ENCODE data around the gene MSN. TPM values are rescaled to one million over a fixed set of nuclear protein-coding genes. Genes with fewer than 3 reads are reported as not detected.

Gene MSN
- total and polyA plus RNA-seq, 2 of the 13 experiments (the other 11 are each of a cell fraction or from before 2014, with no cell fraction given): 0.15 TPM; not detected in 1

DNA sequence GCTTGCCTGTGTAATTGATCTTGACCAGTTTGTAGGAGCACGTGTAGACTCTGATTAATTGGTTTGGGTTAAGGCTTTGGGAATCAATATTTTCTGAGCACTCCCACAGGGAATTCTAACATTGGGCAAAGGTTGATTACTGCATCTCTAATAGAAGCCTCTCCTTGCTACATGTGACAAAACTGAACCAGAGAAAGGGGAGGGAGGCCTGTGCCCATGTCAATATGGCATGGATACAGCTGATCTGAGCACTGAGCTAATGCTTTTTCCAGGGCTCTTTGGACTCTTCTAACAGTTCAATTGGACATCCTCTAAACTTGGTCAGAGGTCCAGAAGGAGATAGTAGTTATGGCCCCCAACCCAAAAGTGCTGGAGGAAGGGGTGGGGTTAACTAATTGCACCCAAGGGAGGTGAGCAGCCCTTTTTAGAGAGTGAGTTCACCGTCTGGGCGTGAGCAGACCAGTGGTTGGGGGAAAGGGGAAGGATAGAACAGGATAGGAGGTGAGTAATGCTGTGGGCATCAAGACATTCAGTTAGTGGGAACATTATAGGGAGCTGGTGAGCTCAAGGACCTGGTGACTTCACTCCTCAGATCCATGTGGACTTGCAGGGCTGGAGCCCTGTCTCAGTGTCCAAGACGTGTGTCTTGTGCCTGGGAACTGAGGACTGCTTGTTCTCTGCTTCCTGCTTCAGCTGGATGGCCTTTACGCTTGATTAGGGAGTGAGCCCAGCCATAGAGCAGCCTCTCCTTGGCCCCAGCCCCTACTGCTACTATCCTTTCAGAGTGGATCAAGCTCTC lies 22.8 kb downstream of the MSN start:
- no peak overlapping the region for H3K27ac ChIP-seq (ENCODE audit: extremely low read length, insufficient read depth, low read length)
- no peak for FAIRE-seq

DNA sequence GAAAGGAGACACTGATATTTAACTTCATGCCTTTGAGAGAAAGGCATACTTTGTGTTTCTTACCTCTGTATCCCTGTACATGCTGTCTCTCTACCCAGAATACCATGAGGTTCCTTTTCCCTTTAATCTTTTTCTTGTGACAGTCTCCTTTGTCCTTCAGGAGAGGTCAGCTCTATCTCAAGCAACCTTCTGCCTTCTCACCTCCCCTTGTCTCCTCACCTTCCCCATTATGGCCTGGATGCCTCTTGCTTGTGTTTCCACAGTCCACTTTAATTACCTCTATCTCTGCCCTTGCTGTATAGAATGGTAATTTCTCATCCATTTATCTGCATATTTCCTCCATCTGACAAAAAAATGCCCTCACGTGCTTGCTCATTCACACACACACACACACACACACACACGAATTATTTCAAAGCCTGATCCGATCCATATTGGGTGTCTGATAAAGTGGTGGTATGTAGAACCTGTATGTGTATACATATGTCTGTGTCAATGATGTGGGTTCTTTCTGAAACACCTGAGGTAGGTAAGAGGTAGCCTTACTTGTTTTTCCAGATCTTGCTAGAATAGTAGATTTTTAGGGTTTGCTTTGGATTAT lies 28.5 kb downstream of the MSN start:
- Histone ChIP-seq H3K27ac (ENCODE audit: extremely low read length, insufficient read depth, low read length) (no peak overlapping the region), H2AFZ (ENCODE audit: low read length) (no peak overlapping the region), H4K20me1 (ENCODE audit: insufficient read depth, low read length) (no peaks in the 10 kb centered on the region), H3K27me3 (ENCODE audit: control insufficient read depth in 1 of 2, insufficient read depth in 2 of 2, low read length in 2 of 2) (no peaks in the 10 kb centered on the region), H3K36me3 (replicated peaks in 1 of 2; ENCODE audit: control insufficient read depth in 1 of 2, insufficient read depth in 2 of 2, low read length in 2 of 2) (no peaks in the 10 kb centered on the region), H3K9ac (ENCODE audit: insufficient read depth, low read depth, low read length) (no peak overlapping the region), H3K79me2 (ENCODE audit: insufficient read depth, low read length) (no peaks in the 10 kb centered on the region), H3K4me1 (ENCODE audit: insufficient read depth, low read length) (no peaks in the 10 kb centered on the region), H3K9me3 (ENCODE audit: low read length) (no peaks in the 10 kb centered on the region), H3K4me3 (replicated peaks in 1 of 3; ENCODE audit: insufficient read depth in 1 of 3, low read depth in 2 of 3, low read length in 3 of 3) (no peak overlapping the region), H3K4me2 (ENCODE audit: low read depth, low read length) (no peak overlapping the region)
- in situ Hi-C loops (cut with HindIII; ENCODE audit: extremely low pct_ligation_motif_present, low pct_unique_long_range_greater_than_20kb): no loop called here
- ATAC-seq (no peak), DNase-seq (ENCODE audit: low spot score) (no peak), FAIRE-seq (no peak)
- POLR2A ChIA-PET: no interaction called here
- CTCF ChIA-PET (ENCODE audit: low intra/inter-chr PET ratio, low total read pairs): no interaction called here
- BruUV-seq (replicated peaks): no TSS peak
- intact Hi-C loops (cut with micrococcal nuclease; ENCODE audit: unreplicated experiment): no loop called here
- 29% methylated on average over 3 of the region's 3 CpGs for WGBS (ENCODE audit: low lambda C conversion rate)
- TF ChIP-seq, protein P1, sequence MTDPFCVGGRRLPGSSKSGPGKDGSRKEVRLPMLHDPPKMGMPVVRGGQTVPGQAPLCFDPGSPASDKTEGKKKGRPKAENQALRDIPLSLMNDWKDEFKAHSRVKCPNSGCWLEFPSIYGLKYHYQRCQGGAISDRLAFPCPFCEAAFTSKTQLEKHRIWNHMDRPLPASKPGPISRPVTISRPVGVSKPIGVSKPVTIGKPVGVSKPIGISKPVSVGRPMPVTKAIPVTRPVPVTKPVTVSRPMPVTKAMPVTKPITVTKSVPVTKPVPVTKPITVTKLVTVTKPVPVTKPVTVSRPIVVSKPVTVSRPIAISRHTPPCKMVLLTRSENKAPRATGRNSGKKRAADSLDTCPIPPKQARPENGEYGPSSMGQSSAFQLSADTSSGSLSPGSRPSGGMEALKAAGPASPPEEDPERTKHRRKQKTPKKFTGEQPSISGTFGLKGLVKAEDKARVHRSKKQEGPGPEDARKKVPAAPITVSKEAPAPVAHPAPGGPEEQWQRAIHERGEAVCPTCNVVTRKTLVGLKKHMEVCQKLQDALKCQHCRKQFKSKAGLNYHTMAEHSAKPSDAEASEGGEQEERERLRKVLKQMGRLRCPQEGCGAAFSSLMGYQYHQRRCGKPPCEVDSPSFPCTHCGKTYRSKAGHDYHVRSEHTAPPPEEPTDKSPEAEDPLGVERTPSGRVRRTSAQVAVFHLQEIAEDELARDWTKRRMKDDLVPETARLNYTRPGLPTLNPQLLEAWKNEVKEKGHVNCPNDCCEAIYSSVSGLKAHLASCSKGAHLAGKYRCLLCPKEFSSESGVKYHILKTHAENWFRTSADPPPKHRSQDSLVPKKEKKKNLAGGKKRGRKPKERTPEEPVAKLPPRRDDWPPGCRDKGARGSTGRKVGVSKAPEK (CRISPR knock-in tag; IDR thresholded peaks at IDR 0.05; ENCODE audit: borderline replicate concordance): no peak
- TF ChIP-seq KDM4B (CRISPR knock-in tag; IDR thresholded peaks at IDR 0.05) (no peak), ZKSCAN1 (IDR thresholded peaks at IDR 0.05; ENCODE audit: low read length) (no peak), RCOR2 (CRISPR knock-in tag; IDR thresholded peaks at IDR 0.05) (no peak), ZNF451 (CRISPR knock-in tag; IDR thresholded peaks at IDR 0.05) (no peak), KLF15 (CRISPR knock-in tag; IDR thresholded peaks at IDR 0.05; ENCODE audit: borderline replicate concordance) (no peak), ZSCAN12 (CRISPR knock-in tag; IDR thresholded peaks at IDR 0.05) (no peak), ZNF274 (CRISPR knock-in tag; IDR thresholded peaks at IDR 0.05) (no peak), CBFB (CRISPR knock-in tag; IDR thresholded peaks at IDR 0.05) (no peak)

More for the DNA sequence above, 22.8 kb downstream of the MSN start:
- WGBS (ENCODE audit: low lambda C conversion rate): 0% methylated on average over 3 of the region's 5 CpGs
- H4K20me1 ChIP-seq (ENCODE audit: insufficient read depth, low read length): no peaks in the 10 kb centered on the region
- H3K4me3 ChIP-seq (replicated peaks in 1 of 3; ENCODE audit: insufficient read depth in 1 of 3, low read depth in 2 of 3, low read length in 3 of 3): no peak overlapping the region
- intact Hi-C loops (cut with micrococcal nuclease; ENCODE audit: unreplicated experiment) (no loop called here), in situ Hi-C loops (cut with HindIII; ENCODE audit: extremely low pct_ligation_motif_present, low pct_unique_long_range_greater_than_20kb) (no loop called here)
- CTCF ChIA-PET (ENCODE audit: low intra/inter-chr PET ratio, low total read pairs): no interaction called here
- no peak for TF ChIP-seq TSC22D2 (CRISPR knock-in tag; IDR thresholded peaks at IDR 0.05; ENCODE audit: borderline replicate concordance)
- TF ChIP-seq SIX4 (CRISPR knock-in tag; IDR thresholded peaks at IDR 0.05): no peak
- TF ChIP-seq PCBP1 (IDR thresholded peaks at IDR 0.05; ENCODE audit: borderline replicate concordance, low read depth, low read length): no peak
- TF ChIP-seq ZNF274 (CRISPR knock-in tag; IDR thresholded peaks at IDR 0.05): no peak
- no peak for TF ChIP-seq NFYC (CRISPR knock-in tag; IDR thresholded peaks at IDR 0.05)
- no peak for TF ChIP-seq HDAC2 (CRISPR knock-in tag; IDR thresholded peaks at IDR 0.05)
- no peak for TF ChIP-seq TOPORS (CRISPR knock-in tag; IDR thresholded peaks at IDR 0.05)
- TF ChIP-seq RBM39 (IDR thresholded peaks at IDR 0.05; ENCODE audit: low read depth, low read length, poor library complexity, severe bottlenecking): no peak
- TF ChIP-seq ZNF333 (CRISPR knock-in tag; IDR thresholded peaks at IDR 0.05; ENCODE audit: borderline replicate concordance): no peak
- TF ChIP-seq, protein P2, sequence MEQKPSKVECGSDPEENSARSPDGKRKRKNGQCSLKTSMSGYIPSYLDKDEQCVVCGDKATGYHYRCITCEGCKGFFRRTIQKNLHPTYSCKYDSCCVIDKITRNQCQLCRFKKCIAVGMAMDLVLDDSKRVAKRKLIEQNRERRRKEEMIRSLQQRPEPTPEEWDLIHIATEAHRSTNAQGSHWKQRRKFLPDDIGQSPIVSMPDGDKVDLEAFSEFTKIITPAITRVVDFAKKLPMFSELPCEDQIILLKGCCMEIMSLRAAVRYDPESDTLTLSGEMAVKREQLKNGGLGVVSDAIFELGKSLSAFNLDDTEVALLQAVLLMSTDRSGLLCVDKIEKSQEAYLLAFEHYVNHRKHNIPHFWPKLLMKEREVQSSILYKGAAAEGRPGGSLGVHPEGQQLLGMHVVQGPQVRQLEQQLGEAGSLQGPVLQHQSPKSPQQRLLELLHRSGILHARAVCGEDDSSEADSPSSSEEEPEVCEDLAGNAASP (CRISPR knock-in tag; IDR thresholded peaks at IDR 0.05; ENCODE audit: borderline replicate concordance): no peak
- no peak overlapping the region for H2AFZ ChIP-seq (ENCODE audit: low read length)
- no peaks in the 10 kb centered on the region for H3K4me1 ChIP-seq (ENCODE audit: insufficient read depth, low read length)
- no peak for ATAC-seq
- no peaks in the 10 kb centered on the region for H3K36me3 ChIP-seq (replicated peaks in 1 of 2; ENCODE audit: control insufficient read depth in 1 of 2, insufficient read depth in 2 of 2, low read length in 2 of 2)
- H3K9ac ChIP-seq (ENCODE audit: insufficient read depth, low read depth, low read length): no peak overlapping the region
- H3K4me2 ChIP-seq (ENCODE audit: low read depth, low read length): no peak overlapping the region
- H3K79me2 ChIP-seq (ENCODE audit: insufficient read depth, low read length): no peaks in the 10 kb centered on the region
- POLR2A ChIA-PET: no interaction called here
- no peaks in the 10 kb centered on the region for H3K27me3 ChIP-seq (ENCODE audit: control insufficient read depth in 1 of 2, insufficient read depth in 2 of 2, low read length in 2 of 2)
- DNase-seq (ENCODE audit: low spot score): no peak
- no TSS peak for BruUV-seq (replicated peaks)
- H3K9me3 ChIP-seq (ENCODE audit: low read length): no peaks in the 10 kb centered on the region

All from HepG2 (cell line).